LNCaP clone FGC (cell line): ENCODE data around the gene GSTA4.

Source experiments
- DNase-seq: peaks from one replicate; pipeline ENCODE4 v3.0.0-alpha.2; 2011; ENCODE audit warnings: low read depth
- H3K4me3 ChIP-seq: 2 replicates; pipeline ENCODE4 v1.5.1; 2011; ENCODE audit warnings: mild to moderate bottlenecking, low read depth, low read length, control low read depth
- CTCF ChIP-seq: IDR thresholded peaks from 2 replicates; pipeline ENCODE4 v1.5.1; 2012; ENCODE audit warnings: mild to moderate bottlenecking; ENCODE audit not compliant: control insufficient read depth, insufficient read depth; ENCODE audit errors: extremely low read depth

Gene GSTA4

GRCh38 chr6:52995089-52995912 is at the start of gene GSTA4:
Gene GSTA4, minus strand, starts transcription at chr6:52995284. Its CDS starts 1,041 bp downstream, at chr6:52994243.
- peak; percentile 96 for DNase-seq
- peak; percentile 73 for TF ChIP-seq CTCF
- H3K4me3 ChIP-seq, result peak within 1 kb of the TSS; percentile 91

- no peak overlapping the region for H3K4me3 ChIP-seq
These were observed 49.5 kb upstream of the GSTA4 start for GRCh38 chr6:53044572-53044971.

GRCh38 chr6:53044071-53044470 is 49.0 kb upstream of the GSTA4 start:
- no peak overlapping the region for H3K4me3 ChIP-seq
- no peak for DNase-seq
- TF ChIP-seq CTCF, result no peak

More at GRCh38 chr6:53044572-53044971, 49.5 kb upstream of the GSTA4 start:
- TF ChIP-seq CTCF, result no peak
- no peak for DNase-seq

DNA sequence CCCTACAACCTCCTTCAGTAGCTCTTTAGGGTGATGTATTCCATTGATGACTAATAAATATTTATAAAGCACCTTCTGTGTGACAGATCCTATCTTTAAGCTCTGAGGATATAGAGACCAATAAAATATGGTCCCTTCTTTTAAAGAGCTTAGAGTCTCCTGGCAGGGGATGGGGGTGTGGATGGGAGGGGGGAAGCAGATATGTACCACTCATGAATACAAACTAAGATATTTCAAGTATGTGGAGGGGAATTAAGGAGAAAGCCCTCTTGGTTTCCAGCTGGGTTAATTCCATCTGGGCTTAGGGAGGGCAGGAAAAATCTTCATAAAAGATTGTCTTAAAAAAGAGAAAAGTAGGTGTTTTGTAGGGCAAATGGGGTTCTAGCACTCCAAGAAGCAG is 48.5 kb upstream of the GSTA4 start:
- TF ChIP-seq CTCF, result no peak
- no peak overlapping the region for H3K4me3 ChIP-seq
- DNase-seq, result no peak

DNA sequence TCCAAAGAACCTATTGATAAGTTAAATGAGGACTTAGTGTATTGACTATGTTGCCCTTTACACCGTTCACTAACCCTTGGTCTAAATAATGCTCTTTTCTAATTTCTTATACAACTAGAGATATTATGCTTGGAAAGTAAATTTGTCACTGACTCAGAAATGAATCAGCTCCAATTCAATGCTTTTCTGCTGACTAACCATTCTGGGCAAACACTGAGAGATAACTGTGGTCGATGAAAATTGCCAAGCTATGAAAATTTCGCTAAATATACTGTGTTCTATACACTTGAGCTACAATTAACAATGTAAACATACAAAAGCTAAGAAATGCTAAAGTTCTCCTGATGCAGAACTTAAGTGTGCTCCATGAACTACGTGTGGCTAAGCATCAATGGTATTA is 47.0 kb upstream of the GSTA4 start:
- no peak for DNase-seq
- H3K4me3 ChIP-seq, result no peak overlapping the region
- no peak for TF ChIP-seq CTCF

GRCh38 chr6:53041356-53041755 is 46.3 kb upstream of the GSTA4 start:
- no peak overlapping the region for H3K4me3 ChIP-seq
- TF ChIP-seq CTCF, result no peak
- DNase-seq, result no peak

- no peak for TF ChIP-seq CTCF
- no peak for DNase-seq
- no peak overlapping the region for H3K4me3 ChIP-seq
These were observed 43.5 kb upstream of the GSTA4 start for GRCh38 chr6:53038596-53038995.
